ENCODE results near the gene FAM20C. TPM values are rescaled to one million over a fixed set of nuclear protein-coding genes. Genes with fewer than 3 reads are reported as not detected.

FAM20C gene
- total RNA-seq, 4 donors from 2014 or later, result 3.8 to 28.8 (median 16.4) TPM

DNA sequence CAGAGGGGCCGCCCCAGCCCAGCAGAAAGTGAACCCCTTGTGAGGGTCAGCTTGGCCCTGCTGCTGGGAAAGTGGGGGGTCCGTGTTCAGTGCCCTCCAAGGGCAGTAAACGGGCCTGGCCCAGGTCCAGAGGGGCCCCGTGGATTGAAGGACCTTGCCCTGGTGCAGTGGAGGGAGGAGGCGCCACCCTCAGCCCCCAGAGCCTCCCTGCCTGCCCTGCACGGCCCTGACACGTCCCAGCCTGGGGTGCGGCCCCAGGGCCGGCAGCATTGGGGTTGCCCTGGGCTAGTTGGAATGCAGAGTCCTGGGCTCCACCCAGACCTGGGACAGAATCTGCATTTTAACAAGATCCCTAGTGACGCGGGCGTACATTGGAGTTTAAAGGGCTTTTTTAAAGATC is 54.8 kb downstream of the FAM20C start:
- TF ChIP-seq POLR2A (IDR thresholded peaks at IDR 0.05), result no peak
- no peak overlapping the region for H3K27ac ChIP-seq
- no peak for DNase-seq
- H3K9me3 ChIP-seq, result no peaks in the 10 kb centered on the region
- H3K4me1 ChIP-seq, result no peaks in the 10 kb centered on the region
- H3K36me3 ChIP-seq, result no peaks in the 10 kb centered on the region
- H3K4me3 ChIP-seq, result no peak overlapping the region
- intact Hi-C loops (cut with DNase I; ENCODE audit: low total_unique reads), result no loop called here
- no peaks in the 10 kb centered on the region for H3K27me3 ChIP-seq

DNA sequence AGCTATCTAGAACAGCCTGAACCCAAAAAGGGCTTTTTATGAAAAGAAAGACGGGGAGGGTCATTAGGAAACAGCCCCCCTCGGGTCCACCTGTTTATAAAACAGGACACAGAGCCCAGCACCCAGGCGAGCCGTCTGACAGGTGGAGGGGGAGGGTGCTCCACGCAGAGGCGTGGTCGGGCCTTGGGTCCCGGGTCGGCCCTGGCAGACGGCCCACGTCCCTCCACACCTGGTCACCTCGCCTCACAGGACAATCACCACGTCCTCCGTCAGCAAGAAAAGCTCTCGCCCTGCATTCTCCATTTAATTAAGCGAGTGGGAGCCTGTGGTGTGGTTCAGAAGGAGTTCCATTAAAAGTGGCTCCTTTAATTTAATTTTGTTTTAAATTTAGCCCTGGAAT is 55.3 kb downstream of the FAM20C start:
- no peaks in the 10 kb centered on the region for H3K4me1 ChIP-seq
- no peaks in the 10 kb centered on the region for H3K36me3 ChIP-seq
- H3K9me3 ChIP-seq, result no peaks in the 10 kb centered on the region
- no peaks in the 10 kb centered on the region for H3K27me3 ChIP-seq
- DNase-seq, result no peak
- no peak for TF ChIP-seq POLR2A (IDR thresholded peaks at IDR 0.05)
- TF ChIP-seq, protein P1, sequence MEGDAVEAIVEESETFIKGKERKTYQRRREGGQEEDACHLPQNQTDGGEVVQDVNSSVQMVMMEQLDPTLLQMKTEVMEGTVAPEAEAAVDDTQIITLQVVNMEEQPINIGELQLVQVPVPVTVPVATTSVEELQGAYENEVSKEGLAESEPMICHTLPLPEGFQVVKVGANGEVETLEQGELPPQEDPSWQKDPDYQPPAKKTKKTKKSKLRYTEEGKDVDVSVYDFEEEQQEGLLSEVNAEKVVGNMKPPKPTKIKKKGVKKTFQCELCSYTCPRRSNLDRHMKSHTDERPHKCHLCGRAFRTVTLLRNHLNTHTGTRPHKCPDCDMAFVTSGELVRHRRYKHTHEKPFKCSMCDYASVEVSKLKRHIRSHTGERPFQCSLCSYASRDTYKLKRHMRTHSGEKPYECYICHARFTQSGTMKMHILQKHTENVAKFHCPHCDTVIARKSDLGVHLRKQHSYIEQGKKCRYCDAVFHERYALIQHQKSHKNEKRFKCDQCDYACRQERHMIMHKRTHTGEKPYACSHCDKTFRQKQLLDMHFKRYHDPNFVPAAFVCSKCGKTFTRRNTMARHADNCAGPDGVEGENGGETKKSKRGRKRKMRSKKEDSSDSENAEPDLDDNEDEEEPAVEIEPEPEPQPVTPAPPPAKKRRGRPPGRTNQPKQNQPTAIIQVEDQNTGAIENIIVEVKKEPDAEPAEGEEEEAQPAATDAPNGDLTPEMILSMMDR (IDR thresholded peaks at IDR 0.05), result no peak
- no peak overlapping the region for H3K27ac ChIP-seq
- H3K4me3 ChIP-seq, result no peak overlapping the region
- intact Hi-C loops (cut with DNase I; ENCODE audit: low total_unique reads), result no loop called here

DNA sequence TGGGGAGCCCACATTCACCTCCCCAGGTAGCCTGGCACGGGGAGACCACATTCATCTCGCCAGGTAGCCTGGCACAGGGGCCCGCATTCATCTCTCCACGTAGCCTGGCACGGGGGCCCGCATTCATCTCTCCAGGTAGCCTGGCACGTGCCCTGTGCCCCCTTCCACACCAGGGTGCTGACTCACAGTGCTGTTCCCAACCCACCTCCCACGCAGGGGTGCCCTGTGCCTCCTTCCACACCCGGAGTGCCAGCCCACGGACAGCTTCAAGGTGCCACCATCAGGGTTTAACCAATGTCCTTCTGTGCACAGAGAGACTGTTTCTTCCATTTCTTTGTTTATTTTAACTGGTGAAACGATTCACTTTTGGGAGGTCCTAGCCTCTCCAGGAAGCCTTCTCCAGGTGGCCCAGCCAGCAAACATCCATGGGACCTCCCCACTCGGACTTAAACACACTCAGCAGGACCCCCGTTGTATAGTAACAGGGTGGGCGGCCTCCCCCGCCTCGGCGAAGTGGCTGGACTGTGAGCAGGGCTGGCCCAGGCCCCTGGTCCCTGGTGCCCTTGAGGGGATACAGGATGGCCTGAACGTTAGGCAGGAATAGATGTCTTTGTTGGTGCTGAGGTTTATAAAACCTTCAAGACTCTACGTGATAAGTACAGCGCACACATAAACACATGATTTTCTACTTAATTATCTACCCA is 56.5 kb downstream of the FAM20C start:
- intact Hi-C loops (cut with DNase I; ENCODE audit: low total_unique reads), result no loop called here
- Histone ChIP-seq H3K4me3 (no peak overlapping the region), H3K27me3 (no peaks in the 10 kb centered on the region), H3K36me3 (no peaks in the 10 kb centered on the region), H3K9me3 (no peaks in the 10 kb centered on the region), H3K4me1 (no peaks in the 10 kb centered on the region), H3K27ac (no peak overlapping the region)
- TF ChIP-seq, protein P1 (IDR thresholded peaks at IDR 0.05), result no peak
- no peak for TF ChIP-seq POLR2A (IDR thresholded peaks at IDR 0.05)
- no peak for DNase-seq

DNA sequence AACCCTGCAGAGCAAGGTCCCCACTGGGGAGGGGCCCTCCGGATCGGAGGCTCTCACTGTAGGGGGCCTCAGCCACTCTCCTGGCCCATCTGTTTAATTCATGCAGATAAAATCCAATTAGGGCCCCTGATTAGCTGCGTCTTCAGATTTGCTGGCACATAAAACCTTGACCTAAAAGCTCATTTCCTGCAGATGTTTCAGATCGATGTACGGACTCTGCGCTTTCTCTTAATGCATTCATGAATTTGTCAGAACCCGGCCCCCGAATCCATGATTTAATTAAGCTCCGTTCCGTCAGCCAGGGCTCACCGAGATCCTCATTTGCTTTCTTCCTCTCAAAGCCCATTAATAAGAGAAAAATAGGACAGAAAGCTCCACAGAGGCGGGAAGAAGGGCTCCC is 57.6 kb downstream of the FAM20C start:
- no peaks in the 10 kb centered on the region for H3K27me3 ChIP-seq
- no peak overlapping the region for H3K27ac ChIP-seq
- H3K9me3 ChIP-seq, result no peaks in the 10 kb centered on the region
- H3K36me3 ChIP-seq, result no peaks in the 10 kb centered on the region
- H3K4me3 ChIP-seq, result no peak overlapping the region
- intact Hi-C loops (cut with DNase I; ENCODE audit: low total_unique reads), result no loop called here
- DNase-seq, result no peak
- TF ChIP-seq, protein P1 (IDR thresholded peaks at IDR 0.05), result no peak
- TF ChIP-seq POLR2A (IDR thresholded peaks at IDR 0.05), result no peak
- no peaks in the 10 kb centered on the region for H3K4me1 ChIP-seq

DNA sequence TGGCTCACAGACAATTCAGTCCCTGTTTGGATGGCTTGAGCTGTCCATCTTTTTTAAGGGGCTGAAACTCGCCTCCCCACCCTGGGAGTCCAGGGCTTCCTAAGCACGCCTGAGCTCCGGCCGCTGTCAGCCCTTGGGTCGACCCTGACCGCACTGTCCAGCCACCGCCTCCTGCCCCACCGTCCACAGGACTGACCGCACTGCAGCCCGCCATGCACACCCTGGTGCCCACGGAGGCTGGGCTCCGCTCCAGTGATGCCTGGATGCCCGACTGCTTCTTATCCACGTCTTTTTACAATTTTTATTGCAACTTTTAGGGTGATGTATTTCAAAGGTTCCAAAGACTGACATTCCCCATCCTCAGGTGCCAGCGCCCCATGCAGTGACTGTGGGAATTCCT is 58.2 kb downstream of the FAM20C start:
- no peaks in the 10 kb centered on the region for H3K4me1 ChIP-seq
- H3K27ac ChIP-seq, result no peak overlapping the region
- TF ChIP-seq, protein P1 (IDR thresholded peaks at IDR 0.05), result no peak
- TF ChIP-seq POLR2A (IDR thresholded peaks at IDR 0.05), result no peak
- H3K4me3 ChIP-seq, result no peak overlapping the region
- no peaks in the 10 kb centered on the region for H3K27me3 ChIP-seq
- no peak for DNase-seq
- no peaks in the 10 kb centered on the region for H3K36me3 ChIP-seq
- H3K9me3 ChIP-seq, result no peaks in the 10 kb centered on the region
- intact Hi-C loops (cut with DNase I; ENCODE audit: low total_unique reads), result no loop called here

DNA sequence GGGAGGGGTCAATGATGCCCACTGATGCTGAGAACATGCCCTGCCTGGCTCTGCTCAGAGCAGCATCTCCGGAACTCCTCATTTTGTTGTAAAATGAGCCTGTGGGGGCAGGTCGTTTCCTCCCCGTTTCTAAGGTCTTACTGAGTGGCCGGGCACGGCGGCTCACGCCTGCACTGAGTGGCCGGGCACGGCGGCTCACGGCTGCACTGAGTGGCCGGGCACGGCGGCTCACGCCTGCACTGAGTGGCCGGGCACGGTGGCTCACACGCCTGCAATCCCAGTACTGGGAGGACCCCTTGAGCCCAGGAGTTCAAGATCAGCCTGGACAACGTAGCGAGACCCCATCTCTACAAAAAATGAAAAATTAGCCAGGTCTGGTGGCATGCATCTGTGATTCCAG is 58.6 kb downstream of the FAM20C start:
- H3K4me1 ChIP-seq, result no peaks in the 10 kb centered on the region
- DNase-seq, result no peak
- no peaks in the 10 kb centered on the region for H3K27me3 ChIP-seq
- TF ChIP-seq, protein P1 (IDR thresholded peaks at IDR 0.05), result no peak
- no peak for TF ChIP-seq POLR2A (IDR thresholded peaks at IDR 0.05)
- intact Hi-C loops (cut with DNase I; ENCODE audit: low total_unique reads), result no loop called here
- no peaks in the 10 kb centered on the region for H3K36me3 ChIP-seq
- no peak overlapping the region for H3K27ac ChIP-seq
- no peak overlapping the region for H3K4me3 ChIP-seq
- H3K9me3 ChIP-seq, result no peaks in the 10 kb centered on the region
